GM19455 (cell line): Measurements from ENCODE around the gene ZNF423.

ENCODE experiments used
- ATAC-seq: cut with Tn5 transposase; IDR thresholded peaks from one replicate; pipeline ENCODE4 v1.9.1; 2021; ENCODE audit not compliant: unreplicated experiment

ZNF423 gene

GRCh38 chr16:49608098-49608497, 247.8 kb downstream of the ZNF423 start:
- ATAC-seq = no peak

- no peak for ATAC-seq
Measured at GRCh38 chr16:49605536-49606254, 250.2 kb downstream of the ZNF423 start.

GRCh38 chr16:49604602-49605001, 251.3 kb downstream of the ZNF423 start:
- ATAC-seq = no peak

- ATAC-seq = no peak
Measured at GRCh38 chr16:49603956-49604355, 252.0 kb downstream of the ZNF423 start.

GRCh38 chr16:49602976-49603310, 253.0 kb downstream of the ZNF423 start:
- ATAC-seq = no peak

- no peak for ATAC-seq
Measured at GRCh38 chr16:49602201-49602975, 253.5 kb downstream of the ZNF423 start.

- no peak for ATAC-seq
Measured at GRCh38 chr16:49601576-49601975, 254.3 kb downstream of the ZNF423 start.

- ATAC-seq = no peak
Measured at GRCh38 chr16:49600976-49601375, 254.9 kb downstream of the ZNF423 start.

GRCh38 chr16:49600536-49600935, 255.4 kb downstream of the ZNF423 start:
- no peak for ATAC-seq

- no peak for ATAC-seq
Measured at GRCh38 chr16:49599704-49600103, 256.2 kb downstream of the ZNF423 start.

- ATAC-seq = no peak
Measured at GRCh38 chr16:49599281-49599680, 256.6 kb downstream of the ZNF423 start.

GRCh38 chr16:49598383-49599170, 257.3 kb downstream of the ZNF423 start:
- peak; percentile 75 for ATAC-seq

GRCh38 chr16:49597796-49598195, 258.1 kb downstream of the ZNF423 start:
- no peak for ATAC-seq

- no peak for ATAC-seq
Measured at GRCh38 chr16:49596648-49597291, 259.1 kb downstream of the ZNF423 start.

GRCh38 chr16:49596068-49596467, 259.8 kb downstream of the ZNF423 start:
- ATAC-seq = no peak

GRCh38 chr16:49594685-49595498, 261.0 kb downstream of the ZNF423 start:
- no peak for ATAC-seq

- ATAC-seq = no peak
Measured at GRCh38 chr16:49594153-49594552, 261.8 kb downstream of the ZNF423 start.

GRCh38 chr16:49593424-49594040, 262.4 kb downstream of the ZNF423 start:
- no peak for ATAC-seq

- peak; percentile 69 for ATAC-seq
Measured at GRCh38 chr16:49592546-49593423, 263.1 kb downstream of the ZNF423 start.
